ENCODE measurements around the gene TRMT6. TPM values are rescaled to one million over a fixed set of nuclear protein-coding genes. Genes with fewer than 3 reads are reported as not detected.

The TRMT6 gene
- total RNA-seq, 4 donors from 2014 or later = 6.6 to 9.0 (median 8.8) TPM

DNA sequence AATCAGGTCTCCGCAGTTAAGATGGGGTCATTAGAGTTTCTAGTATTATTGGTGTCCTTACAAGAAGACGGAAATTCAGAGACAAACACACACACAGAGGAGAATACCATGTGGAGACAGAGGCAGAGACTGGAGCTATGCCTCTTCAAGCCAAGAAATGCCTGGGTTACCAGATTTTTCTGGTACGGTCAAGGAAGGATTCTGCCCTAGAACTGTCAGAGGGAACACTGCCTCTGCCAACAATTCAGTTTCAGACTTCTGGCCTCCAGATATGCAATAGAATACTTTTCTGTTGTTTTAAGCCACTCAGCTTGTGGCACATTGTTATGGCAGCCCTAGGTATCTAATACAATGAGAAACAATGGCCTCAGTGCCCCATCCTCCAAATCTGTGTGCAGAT is 18.9 kb downstream of the TRMT6 start:
- intact Hi-C loops (cut with DNase I) = loop anchor here (10.0 kb wide), 1 partner anchor 407 kb away; no protein-coding TSS in a partner anchor
- no peaks in the 10 kb centered on the region for H3K36me3 ChIP-seq
- H3K27me3 ChIP-seq = no peaks in the 10 kb centered on the region
- DNase-seq = no peak
- H3K4me1 ChIP-seq = no peaks in the 10 kb centered on the region
- H3K9me3 ChIP-seq = no peaks in the 10 kb centered on the region
- no peak overlapping the region for H3K4me3 ChIP-seq (replicated peaks in 1 of 3)
- TF ChIP-seq, protein P1, sequence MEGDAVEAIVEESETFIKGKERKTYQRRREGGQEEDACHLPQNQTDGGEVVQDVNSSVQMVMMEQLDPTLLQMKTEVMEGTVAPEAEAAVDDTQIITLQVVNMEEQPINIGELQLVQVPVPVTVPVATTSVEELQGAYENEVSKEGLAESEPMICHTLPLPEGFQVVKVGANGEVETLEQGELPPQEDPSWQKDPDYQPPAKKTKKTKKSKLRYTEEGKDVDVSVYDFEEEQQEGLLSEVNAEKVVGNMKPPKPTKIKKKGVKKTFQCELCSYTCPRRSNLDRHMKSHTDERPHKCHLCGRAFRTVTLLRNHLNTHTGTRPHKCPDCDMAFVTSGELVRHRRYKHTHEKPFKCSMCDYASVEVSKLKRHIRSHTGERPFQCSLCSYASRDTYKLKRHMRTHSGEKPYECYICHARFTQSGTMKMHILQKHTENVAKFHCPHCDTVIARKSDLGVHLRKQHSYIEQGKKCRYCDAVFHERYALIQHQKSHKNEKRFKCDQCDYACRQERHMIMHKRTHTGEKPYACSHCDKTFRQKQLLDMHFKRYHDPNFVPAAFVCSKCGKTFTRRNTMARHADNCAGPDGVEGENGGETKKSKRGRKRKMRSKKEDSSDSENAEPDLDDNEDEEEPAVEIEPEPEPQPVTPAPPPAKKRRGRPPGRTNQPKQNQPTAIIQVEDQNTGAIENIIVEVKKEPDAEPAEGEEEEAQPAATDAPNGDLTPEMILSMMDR (IDR thresholded peaks at IDR 0.05) = no peak
- TF ChIP-seq POLR2A (IDR thresholded peaks at IDR 0.05) = no peak
- H3K27ac ChIP-seq = no peak overlapping the region
- 83 to 85% methylated on average over 3 of the region's 3 CpGs for WGBS, 2 donors

DNA sequence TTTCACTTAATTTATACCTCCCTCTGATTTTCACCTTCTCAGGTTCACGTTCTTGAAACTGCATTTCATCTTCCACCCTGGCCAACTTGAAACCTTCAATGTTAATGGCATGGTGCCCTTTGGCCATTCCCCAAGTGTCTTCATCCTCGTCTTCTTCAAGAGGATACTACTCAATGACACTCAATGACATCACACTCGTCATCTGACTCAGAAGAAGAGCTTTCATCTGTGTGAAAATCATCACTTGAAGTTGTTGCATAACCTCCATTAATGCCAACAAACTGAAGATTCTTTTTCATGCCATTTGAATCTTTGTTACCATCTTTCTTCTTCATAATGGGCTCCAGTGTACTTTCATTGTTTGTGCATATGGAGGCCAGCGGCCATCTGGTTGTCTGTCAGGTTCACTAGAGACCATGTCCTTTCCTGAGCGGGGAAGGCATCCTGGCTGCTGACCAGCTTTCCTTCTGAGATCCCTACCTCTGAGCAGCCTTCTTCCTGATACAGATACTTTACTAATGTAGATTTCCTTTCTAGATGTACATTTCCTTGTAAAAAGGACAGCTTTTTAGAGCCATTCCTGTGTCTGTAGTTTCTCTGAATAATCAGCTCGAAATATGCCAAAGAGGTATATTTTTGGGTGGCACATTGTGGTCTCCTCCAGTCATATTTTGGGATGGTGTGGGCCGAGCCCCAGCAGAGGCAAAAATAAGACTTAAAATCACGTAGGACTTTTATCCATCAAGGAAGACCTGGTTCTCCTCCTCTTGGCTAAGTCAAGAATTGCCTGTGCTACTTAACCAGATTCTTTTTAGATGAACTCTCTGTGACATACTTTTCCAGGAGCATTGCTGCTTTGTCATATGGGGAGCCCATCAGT is 21.3 kb downstream of the TRMT6 start:
- TF ChIP-seq, protein P1 (IDR thresholded peaks at IDR 0.05) = no peak
- no peak for TF ChIP-seq POLR2A (IDR thresholded peaks at IDR 0.05)
- no peaks in the 10 kb centered on the region for H3K27me3 ChIP-seq
- intact Hi-C loops (cut with DNase I) = no loop called here
- no peak overlapping the region for H3K27ac ChIP-seq
- no peaks in the 10 kb centered on the region for H3K36me3 ChIP-seq
- no peak overlapping the region for H3K4me3 ChIP-seq (replicated peaks in 1 of 3)
- no peak for DNase-seq
- 72 to 80% methylated on average over 8 of the region's 8 CpGs for WGBS, 2 donors
- no peaks in the 10 kb centered on the region for H3K4me1 ChIP-seq
- no peaks in the 10 kb centered on the region for H3K9me3 ChIP-seq

DNA sequence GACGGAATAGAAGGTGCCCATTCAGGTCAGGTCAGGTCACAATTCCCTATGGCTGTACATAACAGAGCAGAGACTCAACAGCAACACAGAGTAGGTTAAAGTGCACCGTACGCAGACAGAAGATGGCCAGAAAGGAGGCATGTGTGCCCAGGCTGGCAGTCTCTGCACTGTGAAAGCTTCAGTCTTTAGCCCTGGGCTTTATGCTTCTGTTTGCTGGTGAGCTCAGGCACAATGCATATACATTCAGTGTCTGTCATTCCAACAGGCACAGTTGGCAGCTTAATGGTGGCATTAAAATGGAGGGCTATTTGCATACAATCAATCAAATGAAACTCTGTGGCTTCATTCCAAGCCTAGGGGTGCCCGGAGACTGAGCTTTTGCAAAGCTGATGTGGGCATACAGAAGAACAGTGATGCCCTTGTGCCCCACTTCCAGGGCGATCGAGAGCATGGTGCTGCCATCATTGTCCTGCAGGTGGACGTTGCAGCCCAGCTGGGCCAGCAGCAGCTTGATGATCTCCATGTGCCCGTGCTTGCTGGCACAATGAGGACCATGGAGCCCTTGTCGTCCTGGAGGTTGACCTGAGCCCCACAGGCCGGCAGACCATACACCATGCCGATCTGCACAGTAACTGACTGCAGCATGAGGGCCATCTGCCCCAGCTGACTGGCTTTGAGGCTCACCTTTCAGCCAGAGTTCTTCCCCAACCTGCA is 22.4 kb downstream of the TRMT6 start:
- WGBS, 2 donors = 69 to 82% methylated on average over 7 to 11 of the region's 11 CpGs
- TF ChIP-seq, protein P1 (IDR thresholded peaks at IDR 0.05) = no peak
- TF ChIP-seq POLR2A (IDR thresholded peaks at IDR 0.05) = no peak
- no peaks in the 10 kb centered on the region for H3K36me3 ChIP-seq

DNA sequence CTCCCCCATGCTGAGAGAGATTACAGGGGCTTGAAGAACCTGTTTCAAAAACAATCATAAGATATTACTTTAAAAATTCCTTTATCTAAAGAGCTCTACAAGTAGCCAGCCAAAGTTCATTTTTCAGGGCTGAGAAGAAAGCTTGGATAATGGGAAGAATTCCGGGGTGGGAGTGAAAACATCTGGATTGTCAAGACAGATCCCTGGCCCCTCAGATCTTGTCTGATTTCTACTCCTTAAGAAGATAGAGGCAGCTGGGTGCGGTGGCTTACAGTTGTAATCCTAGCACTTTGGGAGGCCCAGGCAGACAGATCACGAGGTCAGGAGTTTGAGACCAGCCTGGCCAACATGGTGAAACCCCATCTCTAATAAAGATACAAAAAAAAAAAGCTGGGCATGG is 24.8 kb downstream of the TRMT6 start:
- intact Hi-C loops (cut with DNase I) = no loop called here
- 70 to 73% methylated on average over 3 of the region's 3 CpGs for WGBS, 2 donors
- no peak overlapping the region for H3K27ac ChIP-seq
- H3K4me3 ChIP-seq (replicated peaks in 1 of 3) = no peak overlapping the region
- no peaks in the 10 kb centered on the region for H3K9me3 ChIP-seq
- no peak for DNase-seq
- H3K27me3 ChIP-seq = no peaks in the 10 kb centered on the region
- no peak for TF ChIP-seq POLR2A (IDR thresholded peaks at IDR 0.05)
- TF ChIP-seq, protein P1 (IDR thresholded peaks at IDR 0.05) = no peak
- no peaks in the 10 kb centered on the region for H3K4me1 ChIP-seq
- H3K36me3 ChIP-seq = no peaks in the 10 kb centered on the region

More for the DNA sequence above, 22.4 kb downstream of the TRMT6 start:
- Histone ChIP-seq H3K4me3 (replicated peaks in 1 of 3) (no peak overlapping the region), H3K27ac (no peak overlapping the region), H3K27me3 (no peaks in the 10 kb centered on the region), H3K9me3 (no peaks in the 10 kb centered on the region), H3K4me1 (no peaks in the 10 kb centered on the region)
- intact Hi-C loops (cut with DNase I) = no loop called here
- DNase-seq = no peak

DNA sequence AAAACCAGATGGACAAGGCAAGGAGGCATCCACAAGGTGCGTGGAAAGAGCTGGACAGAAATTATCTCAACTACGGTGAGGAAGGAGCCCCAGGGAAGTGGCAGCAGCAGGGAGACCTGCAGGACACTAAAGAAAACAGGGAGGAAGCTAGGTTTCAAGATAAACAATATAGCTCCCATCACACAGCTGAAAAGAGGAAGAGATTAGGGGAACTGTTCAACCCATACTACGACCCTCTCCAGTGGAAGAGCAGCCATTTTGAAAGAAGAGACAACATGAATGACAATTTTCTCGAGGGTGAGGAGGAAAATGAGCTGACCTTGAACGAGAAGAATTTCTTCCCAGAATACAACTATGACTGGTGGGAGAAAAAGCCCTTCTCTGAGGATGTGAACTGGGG is 26.8 kb downstream of the TRMT6 start:
- DNase-seq = no peak
- Histone ChIP-seq H3K4me1 (no peaks in the 10 kb centered on the region), H3K27me3 (no peaks in the 10 kb centered on the region), H3K36me3 (no peaks in the 10 kb centered on the region), H3K4me3 (replicated peaks in 1 of 3) (no peak overlapping the region), H3K9me3 (no peaks in the 10 kb centered on the region), H3K27ac (no peak overlapping the region)
- 70 to 76% methylated on average over 5 of the region's 5 CpGs for WGBS, 2 donors
- intact Hi-C loops (cut with DNase I) = no loop called here
- TF ChIP-seq, protein P1 (IDR thresholded peaks at IDR 0.05) = no peak
- TF ChIP-seq POLR2A (IDR thresholded peaks at IDR 0.05) = no peak

All from thyroid gland (tissue), 4 donors.